MM.1S (cell line): ENCODE measurements around the gene ACKR2.

ENCODE experiments used
- EZH2 ChIP-seq: fragments of 300-600 bp; sonication (generic); optimal IDR thresholded peaks from 2 replicates; pipeline ENCODE3; 2017; ENCODE audit warnings: low read depth, mild to moderate bottlenecking, antibody characterized with exemption, low read length, mixed read lengths
- TF ChIP-seq, protein P1 (sequence below): fragments of 300-600 bp; sonication (generic); IDR thresholded peaks from 2 replicates; pipeline ENCODE4 v1.5.1; 2016; ENCODE audit warnings: antibody characterized with exemption, low read length, mixed read lengths

DNA sequence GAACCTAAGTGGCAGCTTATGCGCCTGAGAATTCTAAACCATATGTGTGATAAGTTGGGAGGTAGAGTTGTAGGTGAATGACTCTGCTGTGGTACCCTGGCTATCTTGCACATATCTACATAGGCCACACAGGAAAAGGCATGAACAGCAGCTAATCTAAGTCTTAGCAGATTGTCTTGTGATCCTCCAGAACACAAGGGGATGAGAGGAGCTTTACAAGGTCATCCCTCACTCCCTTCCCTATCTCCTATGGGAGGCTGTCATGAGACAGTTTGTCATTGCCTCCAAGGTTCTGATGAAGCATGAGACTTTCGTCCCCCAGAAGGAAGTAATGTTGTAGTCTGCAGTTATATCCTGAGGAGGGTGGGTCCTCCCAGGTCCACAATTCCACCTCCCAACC is 93.0 kb downstream of the ACKR2 start:
- TF ChIP-seq, protein P1, sequence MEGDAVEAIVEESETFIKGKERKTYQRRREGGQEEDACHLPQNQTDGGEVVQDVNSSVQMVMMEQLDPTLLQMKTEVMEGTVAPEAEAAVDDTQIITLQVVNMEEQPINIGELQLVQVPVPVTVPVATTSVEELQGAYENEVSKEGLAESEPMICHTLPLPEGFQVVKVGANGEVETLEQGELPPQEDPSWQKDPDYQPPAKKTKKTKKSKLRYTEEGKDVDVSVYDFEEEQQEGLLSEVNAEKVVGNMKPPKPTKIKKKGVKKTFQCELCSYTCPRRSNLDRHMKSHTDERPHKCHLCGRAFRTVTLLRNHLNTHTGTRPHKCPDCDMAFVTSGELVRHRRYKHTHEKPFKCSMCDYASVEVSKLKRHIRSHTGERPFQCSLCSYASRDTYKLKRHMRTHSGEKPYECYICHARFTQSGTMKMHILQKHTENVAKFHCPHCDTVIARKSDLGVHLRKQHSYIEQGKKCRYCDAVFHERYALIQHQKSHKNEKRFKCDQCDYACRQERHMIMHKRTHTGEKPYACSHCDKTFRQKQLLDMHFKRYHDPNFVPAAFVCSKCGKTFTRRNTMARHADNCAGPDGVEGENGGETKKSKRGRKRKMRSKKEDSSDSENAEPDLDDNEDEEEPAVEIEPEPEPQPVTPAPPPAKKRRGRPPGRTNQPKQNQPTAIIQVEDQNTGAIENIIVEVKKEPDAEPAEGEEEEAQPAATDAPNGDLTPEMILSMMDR = no peak
- TF ChIP-seq EZH2 = no peak
